ENCODE data around the gene UROC1.
"Not testable (repeated sequence)": the region's sequence is repeated elsewhere in the genome, so short reads cannot be mapped to it uniquely, and the experiment has no call there.

UROC1 gene

DNA sequence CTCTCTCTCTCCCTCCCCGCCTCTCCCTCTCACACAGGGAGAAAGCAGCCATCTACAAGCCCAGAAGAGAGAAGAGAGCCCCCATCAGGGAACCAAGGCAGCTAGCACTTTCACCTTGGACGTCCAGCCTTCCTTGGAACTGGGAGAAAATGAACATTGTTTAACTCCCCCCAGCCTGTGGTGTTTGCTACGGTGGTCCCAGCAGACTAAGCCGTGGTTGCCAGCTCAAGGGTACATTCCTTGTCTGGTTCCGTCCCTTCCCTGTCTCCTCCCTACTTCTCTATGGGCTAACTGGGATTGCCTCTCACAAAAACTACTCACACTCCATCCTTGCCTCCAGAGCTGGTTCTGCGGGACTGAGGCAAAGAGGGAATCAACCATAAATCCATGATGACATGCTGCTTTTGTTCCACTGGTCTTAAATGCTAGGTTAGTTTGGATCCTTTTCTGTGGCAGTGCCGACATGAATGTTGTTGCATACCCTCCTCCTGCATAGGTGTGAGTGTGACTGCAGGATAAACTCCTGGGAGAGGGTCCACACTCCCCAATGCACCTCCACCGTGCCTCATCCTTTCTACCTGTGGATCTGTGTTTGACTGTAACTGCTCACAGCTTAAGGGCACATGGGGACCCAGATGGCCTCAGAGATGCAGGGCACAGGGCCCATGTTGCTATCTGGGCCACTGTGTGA lies 29.1 kb upstream of the UROC1 start:
- DNase-seq (ENCODE audit: low spot score): no peak

DNA sequence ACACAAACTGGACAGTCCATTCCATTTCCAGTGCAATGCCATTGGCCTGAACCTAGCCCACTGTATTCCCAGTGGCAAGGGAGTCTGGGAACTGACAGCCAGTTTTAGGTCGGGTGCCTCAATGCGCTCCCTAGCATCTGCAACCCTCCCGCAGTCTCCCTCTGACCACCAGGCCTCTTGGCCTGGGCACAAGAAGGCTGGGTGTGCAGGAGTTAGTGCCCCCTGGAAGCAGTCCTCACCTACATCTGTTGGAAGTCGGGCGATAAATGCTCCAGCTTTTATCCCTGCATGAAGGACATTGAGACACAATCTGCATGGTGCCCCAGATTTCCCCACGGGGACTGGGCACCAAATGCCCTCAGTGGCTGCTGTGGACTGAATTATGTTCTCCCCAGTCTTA lies 28.4 kb upstream of the UROC1 start:
- DNase-seq (ENCODE audit: low spot score): no peak

DNA sequence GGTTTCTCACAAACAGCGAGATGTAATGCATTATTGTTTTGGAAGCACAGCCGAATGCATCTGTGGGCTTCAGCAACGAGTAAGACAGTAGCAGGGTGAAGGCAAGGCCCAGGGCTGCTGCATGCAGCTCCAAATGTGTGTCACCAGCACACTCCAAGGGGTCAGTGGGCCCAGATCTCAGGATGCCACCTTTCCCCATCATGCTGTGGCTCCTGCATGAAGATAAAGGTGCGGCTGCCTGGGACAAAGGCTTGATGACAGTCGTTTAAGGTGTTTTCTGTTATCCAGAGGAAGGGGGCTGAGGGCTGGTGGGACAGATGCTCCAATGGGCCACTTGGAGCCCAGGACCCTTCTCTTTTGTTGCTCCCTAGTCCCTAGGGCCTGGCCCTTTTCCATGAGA lies 28.0 kb upstream of the UROC1 start:
- DNase-seq (ENCODE audit: low spot score): no peak

DNA sequence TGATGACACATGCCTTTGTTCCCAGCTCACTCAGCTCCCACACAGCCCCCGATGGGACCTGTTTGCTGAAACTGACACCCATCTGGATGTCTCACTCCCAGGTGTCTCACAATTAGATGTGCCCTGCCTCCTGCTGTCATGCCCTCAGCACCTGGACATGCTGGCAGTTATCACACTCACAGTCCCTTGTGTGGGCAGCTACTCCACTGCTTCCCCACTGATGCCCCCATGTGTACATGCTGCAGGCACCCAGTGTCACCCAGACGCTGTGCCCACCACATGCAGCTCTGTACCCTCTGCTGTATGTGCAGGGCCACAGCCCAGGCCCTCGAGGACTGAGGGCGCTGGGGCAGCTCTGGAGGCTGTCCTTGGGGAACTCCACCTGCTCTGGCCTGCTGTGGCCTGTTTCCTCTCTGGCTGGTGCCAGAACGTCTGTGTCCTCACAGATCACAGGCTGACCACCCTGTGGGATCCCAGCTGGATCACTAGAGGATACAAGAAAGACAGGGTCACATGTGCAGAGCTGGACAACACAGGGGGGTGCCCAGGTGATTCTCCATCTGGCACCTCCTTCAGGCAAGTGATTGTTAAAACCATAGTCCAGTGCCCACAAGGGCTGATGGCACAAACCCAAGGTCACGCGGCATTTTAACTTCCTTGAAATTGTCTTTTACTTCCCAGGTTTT lies 27.2 kb upstream of the UROC1 start:
- DNase-seq (ENCODE audit: low spot score): no peak

DNA sequence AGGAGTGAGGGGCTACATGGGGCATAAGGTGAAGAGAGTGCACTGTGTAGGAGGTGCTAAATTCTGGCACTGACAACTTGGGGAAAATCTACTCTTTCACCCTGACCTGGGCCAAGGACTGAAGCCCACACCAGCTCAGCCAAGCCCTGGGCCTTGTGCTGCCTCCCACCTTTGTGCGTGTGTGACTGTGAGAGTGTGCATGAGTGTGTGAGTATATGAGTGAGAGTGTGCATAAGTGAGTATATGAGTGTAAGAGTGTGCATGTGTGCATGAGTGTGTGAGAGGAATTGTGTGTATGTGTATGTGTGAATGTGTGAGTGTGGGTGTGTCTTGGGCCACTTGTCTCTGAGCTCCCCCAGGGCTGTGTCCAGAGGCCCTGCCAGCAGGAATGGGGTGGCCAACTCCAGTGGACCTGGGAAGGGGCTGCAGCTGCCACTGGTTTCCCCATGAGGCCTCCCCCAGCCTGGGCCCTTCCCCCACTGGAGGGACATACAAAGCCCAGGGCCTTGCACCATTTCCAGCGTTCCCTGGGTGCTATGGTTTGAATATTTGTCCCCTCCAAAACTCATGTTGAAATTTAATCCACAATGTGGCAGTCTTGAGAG lies 26.0 kb upstream of the UROC1 start:
- no peak for DNase-seq (ENCODE audit: low spot score)

DNA sequence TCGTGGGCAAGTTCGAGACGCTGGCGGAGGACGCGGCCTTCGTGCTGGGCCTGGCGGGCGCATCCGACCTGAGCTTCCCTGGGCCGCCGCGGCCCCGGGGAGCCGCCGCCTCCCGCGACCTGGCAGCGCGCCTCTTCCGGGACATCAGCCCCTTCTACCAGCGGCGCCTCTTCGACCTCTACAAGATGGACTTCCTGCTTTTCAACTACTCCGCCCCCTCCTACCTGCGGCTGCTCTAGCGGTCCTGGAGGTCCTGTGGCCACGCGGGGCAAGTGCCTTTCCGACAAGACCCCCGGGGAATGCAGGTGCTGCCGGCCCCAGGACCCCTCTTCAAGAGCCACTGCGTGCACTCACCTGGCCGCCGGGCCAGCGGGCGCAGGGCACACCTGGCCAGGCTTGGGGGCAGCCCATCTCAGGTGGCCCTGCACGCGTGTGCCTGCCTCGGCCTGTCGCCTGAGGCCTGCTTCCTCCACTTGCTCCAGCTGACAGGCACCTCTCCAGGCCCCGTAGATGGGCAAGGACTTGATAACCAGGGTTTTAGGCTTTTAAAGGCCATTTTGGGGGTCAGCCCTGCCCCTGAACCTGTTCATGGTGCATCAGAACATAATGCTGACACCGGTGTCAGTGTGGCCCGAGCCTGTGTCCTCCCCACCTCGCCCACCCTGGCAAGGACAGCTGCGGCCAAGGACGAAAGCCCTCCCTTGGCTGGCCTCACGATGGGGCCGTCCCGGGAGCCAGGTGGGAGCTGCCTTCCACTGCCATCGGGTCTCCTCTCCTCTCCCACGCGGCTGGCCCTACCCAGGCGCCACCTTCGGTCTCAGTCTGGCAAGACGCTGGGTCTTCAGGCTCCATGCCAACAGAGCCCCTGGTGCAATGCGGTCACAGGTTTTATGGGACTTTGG lies 25.0 kb upstream of the UROC1 start:
- no peak for DNase-seq (ENCODE audit: low spot score)

DNA sequence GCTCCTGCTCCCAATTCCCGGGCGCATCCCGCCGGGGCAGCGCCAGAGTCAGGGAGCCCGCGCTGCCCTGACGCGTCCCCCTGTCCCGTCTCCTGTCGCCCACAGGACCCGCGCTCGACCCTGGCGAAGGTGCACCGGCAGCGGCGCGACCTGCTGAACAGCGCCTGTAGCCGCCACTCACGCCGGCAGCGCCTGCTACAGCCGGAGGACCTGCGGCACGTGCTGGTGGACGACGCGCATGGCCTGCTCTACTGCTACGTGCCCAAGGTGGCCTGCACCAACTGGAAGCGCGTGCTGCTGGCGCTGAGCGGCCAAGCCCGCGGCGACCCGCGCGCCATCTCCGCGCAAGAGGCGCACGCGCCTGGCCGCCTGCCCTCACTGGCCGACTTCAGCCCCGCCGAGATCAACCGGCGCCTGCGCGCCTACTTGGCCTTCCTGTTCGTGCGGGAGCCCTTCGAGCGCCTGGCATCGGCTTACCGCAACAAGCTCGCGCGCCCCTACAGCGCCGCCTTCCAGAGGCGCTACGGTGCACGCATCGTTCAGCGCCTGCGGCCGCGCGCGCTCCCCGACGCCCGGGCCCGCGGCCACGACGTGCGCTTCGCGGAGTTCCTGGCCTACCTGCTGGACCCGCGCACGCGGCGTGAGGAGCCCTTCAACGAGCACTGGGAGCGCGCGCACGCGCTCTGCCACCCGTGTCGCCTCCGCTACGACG lies 24.2 kb upstream of the UROC1 start:
- no peak for DNase-seq (ENCODE audit: low spot score)

DNA sequence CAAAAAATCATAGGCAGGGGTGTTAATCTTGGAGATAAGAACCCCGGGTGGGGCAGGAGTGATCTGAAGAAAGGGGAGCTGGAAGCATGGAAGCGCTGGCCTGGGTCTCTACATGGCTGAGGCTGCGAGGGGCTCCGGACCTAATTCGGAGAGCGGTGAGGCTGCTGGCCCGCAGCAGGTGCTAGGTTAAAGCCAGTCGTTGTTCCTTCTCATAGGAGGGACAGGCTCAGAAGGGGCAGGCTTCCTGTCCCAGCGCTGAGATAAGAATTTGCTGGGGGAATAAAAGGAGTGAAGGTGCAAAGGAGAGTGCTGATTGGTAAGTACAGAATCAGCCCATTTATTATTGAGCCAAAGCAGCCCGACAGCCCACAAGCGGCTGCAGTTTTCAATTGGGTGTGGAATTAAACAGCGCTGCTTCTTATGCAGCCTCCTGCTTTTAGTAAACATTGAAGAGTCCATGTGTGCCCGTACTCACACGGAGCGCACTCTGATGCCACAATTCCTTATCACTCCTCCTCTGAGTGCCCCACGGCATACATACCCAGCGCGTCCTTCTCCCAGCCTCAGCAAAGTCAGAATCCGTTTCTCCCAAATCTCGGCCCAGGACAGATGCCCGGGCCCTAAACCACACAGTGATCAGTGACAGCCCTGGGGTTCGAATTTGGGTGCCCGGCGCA lies 23.5 kb upstream of the UROC1 start:
- DNase-seq (ENCODE audit: low spot score): no peak

DNA sequence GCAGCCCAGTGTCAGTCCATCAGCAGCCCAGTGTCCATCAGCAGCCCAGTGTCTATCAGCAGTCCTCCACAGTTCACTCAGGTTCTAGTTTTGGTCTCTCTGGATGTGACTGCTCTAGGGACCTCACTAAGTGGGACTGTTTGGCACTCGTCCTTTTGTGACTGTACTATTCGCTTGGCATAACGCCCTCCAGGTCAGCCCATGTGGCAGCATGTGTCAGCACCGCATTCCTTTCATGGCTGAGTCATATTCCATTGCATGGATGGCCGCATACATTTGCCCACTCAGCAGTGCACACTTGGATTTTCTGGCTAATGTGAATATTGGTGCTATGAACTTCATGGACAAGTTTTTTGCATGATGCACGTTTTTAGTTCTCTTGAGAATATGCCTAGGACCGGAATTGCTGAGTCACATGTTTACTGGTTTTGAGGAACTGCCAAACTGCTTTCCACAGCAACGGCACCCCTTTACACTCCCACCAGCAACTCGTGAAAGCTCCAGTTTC lies 22.8 kb upstream of the UROC1 start:
- no peak for DNase-seq (ENCODE audit: low spot score)

DNA sequence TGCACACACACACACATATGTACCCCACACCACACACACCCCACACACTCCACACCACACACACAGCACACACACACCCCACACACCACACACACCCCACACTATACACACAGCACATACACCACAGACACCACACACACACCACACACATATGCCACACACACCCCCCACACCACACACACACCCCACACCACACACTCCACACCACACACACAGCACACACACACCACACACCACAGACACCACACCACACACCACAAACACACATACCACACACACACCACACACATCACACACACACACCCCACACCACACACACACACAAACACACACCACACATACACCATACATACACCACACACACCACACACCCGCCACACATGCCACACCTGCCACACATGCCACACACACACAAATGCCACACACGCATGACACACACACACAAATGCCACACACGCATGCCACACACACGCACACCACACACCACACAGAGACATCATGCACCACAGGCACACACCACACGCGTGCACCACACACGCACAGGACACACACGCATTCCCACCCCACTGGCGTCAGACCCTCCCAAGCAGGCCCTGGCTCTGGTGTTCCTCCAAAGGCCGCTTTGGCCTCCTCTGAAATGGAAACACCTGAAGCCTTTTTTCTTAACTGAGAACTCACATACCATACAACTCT lies 22.1 kb upstream of the UROC1 start:
- no peak for DNase-seq (ENCODE audit: low spot score)

DNA sequence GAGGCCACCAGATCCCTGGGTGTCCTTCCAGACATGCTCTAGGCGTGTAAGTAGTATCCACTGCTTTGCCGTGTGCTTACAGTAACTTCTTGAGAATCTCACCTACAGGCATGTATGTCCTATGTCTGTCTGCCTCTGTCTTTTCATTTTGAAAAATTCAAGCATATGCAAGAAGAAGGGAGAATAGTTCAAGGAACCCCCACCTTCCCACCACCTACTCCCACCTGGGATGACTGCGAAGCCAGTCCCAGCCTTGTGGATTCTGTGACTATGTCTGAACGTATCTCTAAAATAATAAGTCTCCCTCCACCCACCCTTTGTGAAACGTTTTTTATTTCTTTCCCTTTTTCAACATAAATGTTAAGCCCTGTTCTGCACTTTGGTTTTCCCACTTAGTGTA lies 21.4 kb upstream of the UROC1 start:
- DNase-seq (ENCODE audit: low spot score): no peak

DNA sequence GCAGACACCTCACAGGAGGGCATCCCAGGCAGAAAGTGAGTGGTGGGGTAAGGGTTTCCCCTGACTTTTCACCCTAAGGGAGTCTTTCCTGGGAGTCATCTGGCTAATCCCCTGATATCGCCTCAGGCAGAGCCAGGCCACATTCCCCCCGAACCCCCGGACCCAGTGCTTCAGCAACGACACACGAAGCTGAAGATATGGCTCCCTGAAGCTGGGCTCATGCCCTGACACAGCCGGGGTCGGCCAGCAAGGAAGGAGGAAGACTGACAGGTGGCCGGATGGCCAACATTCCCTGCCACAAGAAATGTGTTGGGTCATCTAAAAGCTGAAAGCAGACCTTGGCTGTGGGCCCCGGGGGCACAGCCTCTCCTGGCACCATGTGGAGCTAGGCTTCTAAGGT lies 20.7 kb upstream of the UROC1 start:
- DNase-seq (ENCODE audit: low spot score): no peak

DNA sequence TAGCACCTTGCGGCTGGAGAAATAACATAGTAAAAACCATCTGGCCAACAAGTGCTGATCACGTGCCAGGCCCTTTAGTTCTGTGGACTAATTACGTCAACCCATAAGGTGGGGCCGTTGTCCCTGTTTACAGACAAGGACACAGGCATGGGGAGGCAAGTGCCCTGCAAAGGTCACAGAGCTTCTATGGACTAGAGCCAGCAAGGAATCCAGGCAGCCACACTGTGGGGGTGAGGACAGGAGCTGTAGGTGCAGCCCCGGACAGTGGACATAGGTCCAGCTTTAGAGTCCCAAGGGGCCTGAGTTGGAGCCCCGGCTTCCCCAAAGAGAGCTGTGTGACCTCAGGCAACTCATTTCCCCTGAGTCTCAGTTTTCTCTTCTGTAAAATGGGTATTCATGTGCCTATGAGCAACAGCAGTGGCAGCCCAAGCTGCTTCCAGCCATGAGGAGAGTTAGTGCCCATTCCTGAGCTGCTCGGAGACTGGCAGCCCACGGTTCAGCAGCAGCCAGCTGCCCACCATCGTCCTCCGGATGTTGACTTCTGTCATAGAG lies 20.2 kb upstream of the UROC1 start:
- DNase-seq (ENCODE audit: low spot score): no peak

DNA sequence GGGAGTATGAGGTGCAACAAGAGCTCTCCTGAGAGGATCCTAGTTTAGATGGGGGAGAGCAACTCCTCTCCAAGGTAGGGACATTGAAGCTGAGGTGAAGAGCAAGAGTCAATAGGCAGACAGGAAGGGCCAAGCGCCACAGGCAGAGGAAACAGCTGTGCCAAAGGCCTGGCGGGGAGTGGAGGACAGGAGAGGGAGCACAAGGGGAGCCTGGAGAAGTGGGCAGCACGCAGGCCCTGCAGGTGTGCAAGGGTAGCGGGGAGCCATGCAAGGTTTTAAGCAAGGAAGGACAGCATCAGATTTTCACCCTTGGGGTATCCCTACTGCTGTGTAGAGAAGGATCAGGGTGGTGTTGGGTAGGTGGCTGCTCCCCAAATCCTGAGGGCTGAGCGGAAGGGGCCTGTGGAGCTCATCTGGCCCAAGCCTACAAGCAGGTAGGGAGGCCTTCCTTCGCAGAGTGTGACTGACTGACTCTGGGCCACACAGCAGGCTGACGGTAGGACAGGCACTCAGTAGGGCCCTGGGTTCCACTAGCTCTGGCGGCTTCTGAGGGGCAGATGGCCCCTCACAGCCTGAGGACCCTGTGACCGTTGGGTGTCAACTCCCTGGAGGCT lies 19.6 kb upstream of the UROC1 start:
- DNase-seq (ENCODE audit: low spot score): no peak

DNA sequence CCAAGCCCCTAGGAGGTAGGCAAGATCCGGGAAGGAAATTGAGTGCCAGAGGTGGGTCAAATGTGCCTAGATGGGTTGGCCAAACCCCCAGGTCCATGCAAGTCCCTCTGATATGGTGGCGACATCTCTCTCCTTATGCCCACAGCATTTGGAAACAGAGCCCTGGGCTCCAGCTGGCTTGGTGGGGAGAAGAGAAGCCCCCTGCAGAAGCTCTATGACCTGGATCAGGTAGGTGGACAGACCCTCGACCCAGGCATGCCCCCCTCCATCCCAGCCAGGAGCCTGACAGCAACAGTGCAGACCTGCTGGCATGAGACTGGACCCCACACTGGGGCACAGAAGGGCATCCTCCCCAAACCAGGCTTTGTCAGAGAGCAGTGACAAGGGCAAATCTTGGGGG lies 18.6 kb upstream of the UROC1 start:
- DNase-seq (ENCODE audit: low spot score): no peak

DNA sequence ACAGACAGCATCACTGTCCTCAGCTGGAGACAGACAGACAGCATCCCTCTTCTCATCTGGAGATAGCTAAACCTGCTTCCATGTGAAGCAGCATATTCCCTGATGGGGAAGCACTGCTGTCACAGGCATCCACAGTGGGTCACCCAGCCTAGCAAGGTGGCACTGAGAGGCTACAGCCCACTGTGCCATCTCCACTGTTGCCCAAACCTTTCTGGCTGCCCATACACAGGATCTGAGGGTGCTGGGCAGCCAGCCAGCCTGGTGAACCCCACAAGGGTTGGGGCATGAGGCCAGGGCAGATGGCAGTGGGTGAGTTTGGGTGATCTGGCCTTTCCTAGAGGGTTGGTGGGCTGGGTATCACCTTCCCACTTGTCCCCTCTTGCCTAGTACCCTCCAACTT lies 18.1 kb upstream of the UROC1 start:
- no peak for DNase-seq (ENCODE audit: low spot score)

DNA sequence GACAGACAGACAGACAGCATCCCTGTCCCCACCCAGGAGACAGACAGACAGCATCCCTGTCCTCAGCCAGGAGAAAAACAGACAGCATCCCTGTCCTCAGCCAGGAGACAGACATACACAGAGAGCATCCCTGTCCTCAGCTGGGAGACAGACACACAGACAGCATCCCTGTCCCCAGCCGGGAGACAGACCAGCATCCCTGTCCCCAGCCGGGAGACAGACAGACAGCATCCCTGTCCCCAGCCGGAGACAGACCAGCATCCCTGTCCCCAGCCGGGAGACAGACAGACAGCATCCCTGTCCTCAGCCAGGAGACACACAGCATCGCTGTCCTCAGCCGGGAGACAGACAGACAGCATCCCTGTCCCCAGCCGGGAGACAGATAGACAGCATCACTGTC lies 17.1 kb upstream of the UROC1 start:
- not testable (repeated sequence) for DNase-seq (ENCODE audit: low spot score)

DNA sequence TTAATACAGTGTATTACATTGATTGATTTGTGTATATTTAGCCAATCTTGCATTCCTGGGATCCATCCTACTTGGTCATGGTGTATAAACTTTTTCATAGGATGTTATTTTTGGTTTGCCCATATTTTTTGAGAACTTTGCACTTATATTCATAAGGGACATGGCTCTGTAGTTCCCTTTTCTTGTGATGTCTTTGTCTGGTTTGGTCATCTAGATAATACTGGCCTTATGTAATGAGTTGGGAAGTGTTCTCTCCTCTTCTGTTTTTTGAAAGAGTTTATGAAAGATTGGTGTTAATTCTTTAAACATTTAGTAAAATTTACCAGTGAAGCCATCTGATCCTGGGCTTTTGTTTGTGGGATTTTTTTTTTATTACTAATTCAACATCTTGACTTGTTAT lies 15.9 kb upstream of the UROC1 start:
- no peak for DNase-seq (ENCODE audit: low spot score)

DNA sequence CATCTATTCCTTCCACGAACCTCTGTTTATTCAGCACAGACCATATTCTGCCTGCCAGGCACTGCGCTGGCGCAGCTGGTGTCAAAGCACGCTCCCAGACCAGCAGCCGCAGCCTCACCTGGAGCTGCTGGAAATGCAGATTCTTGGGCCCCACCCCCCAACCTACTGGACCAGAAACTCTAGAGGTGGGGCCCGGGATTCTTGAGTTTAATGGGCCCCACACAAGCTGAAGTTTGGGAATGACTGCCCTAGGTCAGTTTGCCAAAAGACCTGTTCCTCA lies 13.4 kb upstream of the UROC1 start:
- no peak for DNase-seq (ENCODE audit: low spot score)
